EL (cell line): ENCODE results near the gene TMC5.

Source experiments
- DNase-seq: peaks from one replicate; pipeline ENCODE4 v3.0.0-alpha.2; 2016

TMC5 gene

DNA sequence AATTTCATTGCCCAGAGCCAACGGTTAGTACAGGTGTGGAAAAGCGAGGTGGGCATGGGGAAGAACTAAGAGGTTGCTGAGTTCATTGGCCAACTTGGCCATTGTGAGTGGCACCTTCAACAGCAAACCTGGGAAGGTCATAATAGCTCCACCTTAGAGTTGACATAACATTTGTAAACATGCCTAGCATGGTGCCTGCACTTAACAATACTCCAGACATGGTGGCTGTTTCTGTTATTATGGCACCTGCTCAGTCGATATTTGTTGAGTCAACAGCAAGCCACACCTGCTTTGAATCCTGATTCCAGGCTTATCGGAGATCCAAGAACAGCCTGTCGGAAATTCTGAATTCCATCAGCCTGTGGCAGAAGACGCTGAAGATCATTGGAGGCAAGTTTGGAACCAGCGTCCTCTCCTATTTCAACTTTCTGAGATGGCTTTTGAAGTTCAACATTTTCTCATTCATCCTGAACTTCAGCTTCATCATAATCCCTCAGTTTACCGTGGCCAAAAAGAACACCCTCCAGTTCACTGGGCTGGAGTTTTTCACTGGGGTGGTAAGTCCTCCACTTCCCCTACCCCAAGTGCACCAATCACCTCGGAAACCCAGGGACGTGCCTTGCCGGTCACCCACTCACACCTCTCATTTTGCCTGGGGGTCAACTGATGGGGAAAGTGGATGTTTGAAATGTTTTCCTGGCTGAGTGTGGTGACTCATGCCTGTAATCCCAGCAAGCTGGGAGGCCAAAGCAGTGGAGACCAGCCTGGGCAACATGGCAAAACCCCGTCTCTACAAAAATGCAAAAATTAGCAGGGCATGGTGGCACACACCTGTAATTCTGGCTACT, 46.0 kb downstream of the TMC5 start:
- DNase-seq: peak; percentile 68

DNA sequence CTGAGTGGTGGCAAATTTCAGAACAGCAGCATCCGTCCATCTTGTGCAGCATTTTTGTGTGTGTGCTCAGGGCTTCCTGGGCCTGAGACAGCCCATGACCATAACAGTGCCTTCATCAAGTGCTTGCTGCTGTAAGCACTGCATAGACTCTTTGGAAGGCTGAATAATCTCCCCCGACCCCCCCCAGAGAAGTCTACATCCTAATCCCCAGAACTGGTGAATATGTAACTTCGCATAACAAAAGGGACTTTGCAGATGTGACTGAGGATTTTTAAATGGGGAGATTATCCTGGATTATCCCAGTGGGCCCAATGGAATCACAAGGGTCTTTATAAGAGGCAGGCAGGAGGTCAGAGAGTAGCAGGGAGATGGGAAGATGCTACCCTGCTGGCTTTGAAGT, 50.6 kb downstream of the TMC5 start:
- no peak for DNase-seq

GRCh38 chr16:19472482-19472881, 54.8 kb downstream of the TMC5 start:
- DNase-seq: no peak

GRCh38 chr16:19474617-19475016, 56.9 kb downstream of the TMC5 start:
- DNase-seq: no peak

- DNase-seq: no peak
Observed at GRCh38 chr16:19478505-19478904, 60.8 kb downstream of the TMC5 start.

- DNase-seq: no peak
Observed at GRCh38 chr16:19479302-19479721, 61.6 kb downstream of the TMC5 start.

DNA sequence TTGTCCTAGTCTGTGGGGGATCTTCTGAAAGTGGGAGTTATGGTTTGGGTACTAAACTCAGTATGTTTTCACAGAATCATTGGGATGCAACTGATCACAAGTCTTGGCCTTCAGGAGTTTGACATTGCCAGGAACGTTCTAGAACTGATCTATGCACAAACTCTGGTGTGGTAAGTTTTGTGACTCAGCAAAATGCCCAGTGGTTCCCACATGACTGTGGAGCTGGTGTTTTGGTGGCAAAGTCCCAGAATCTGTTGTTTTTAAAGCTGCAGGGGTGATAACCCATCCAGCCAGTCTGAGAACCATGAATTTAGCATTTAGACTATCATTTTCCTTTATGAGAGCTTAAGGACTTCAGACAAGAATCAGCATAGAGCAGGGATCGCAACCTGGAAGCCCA, 63.6 kb downstream of the TMC5 start:
- no peak for DNase-seq

- no peak for DNase-seq
Observed at GRCh38 chr16:19481769-19482168, 64.1 kb downstream of the TMC5 start.

DNA sequence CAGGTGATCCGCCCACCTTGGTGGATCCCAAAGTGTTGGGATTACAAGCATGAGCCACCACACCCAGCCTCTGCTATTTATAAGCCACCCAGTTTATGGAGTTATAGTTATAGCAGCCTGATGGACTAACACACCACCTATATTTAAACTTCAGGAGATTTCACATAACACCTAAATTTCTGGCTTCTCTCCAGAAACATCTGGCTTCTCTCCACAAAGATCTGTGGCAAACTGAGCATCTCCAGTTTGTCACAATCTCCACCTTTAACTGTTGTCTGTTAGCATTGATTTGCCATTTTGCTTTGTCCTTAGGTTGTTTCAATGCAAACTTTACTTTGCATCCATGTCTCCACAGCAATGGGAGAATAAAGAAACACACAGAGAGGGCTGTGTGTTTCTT, 64.6 kb downstream of the TMC5 start:
- DNase-seq: no peak

GRCh38 chr16:19484096-19484495, 66.4 kb downstream of the TMC5 start:
- DNase-seq: no peak

DNA sequence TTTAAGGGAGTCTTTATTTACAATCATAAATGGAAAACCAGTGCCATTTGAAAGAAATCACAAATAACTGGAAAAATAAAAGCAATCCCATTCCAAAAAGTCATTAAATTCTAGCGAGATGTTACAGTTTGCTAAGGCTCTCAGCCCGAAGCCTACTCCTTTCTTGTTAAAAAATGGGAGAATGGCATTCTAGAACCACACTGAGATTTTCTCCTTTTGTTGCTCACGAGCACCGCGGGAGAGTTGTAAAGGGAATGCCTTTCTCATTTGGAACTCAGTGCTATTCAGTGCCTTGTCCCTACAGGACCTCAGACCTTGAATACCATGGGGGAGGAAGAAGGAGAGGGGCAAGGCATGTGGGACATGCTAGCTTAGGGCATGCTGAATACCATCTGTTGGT, 67.9 kb downstream of the TMC5 start:
- no peak for DNase-seq

DNA sequence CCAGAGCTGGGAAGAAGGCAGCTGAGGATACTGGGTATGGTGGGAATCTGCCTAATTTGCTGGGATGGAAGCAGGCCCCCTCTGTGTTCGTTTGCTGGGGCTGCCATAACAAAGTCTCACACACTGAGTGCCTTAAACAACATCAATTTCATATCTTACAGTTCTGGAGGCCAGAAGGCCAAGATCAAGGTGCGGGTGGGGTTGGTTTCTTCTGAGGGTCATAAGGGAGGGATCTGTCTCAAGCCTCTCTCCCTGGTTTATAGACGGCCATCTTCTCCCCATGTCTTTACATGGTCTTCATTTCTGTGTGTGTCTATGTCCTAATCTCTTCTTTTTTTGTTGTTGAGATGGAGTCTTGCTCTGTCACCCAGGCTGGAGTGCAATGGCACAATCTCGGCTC, 68.4 kb downstream of the TMC5 start:
- no peak for DNase-seq

DNA sequence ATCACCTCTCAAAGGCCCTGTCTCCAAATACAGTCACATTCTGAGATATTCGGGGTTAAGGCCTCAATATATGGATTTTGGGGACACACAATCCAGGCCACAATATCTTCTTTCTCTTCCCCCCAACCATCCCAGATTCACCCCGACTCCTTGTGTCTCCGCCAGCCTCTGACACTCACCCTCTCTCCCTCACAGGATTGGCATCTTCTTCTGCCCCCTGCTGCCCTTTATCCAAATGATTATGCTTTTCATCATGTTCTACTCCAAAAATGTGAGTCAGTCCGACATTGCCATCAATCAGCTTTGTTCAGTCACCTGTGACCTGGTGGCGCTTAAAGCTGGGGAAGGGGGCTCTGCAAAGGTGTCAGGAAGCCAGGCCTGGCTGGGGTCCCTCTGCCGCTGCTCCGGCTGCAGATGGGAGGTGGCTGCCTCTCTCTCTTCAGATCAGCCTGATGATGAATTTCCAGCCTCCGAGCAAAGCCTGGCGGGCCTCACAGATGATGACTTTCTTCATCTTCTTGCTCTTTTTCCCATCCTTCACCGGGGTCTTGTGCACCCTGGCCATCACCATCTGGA, 69.2 kb downstream of the TMC5 start:
- DNase-seq: no peak

DNA sequence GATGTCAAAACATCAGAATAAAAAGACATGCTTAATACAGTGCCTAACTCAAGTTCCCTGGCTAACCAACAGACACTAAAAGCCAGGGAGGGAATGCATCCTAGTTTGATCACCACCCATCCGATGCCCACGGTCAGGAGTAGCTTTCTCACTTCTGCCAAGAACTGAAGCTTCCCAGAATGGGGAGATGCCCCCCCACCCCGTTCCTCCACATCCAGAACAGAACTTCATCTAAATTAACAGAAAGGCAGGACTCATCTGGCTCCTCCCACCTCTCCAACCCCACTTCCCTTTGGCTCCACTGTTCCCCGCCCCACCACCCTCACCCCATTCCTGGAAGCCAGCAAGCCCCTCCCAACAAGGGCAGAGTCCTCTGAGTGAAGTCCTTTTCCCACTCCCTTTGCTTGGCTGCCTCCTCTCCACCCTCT, 70.5 kb downstream of the TMC5 start:
- no peak for DNase-seq

DNA sequence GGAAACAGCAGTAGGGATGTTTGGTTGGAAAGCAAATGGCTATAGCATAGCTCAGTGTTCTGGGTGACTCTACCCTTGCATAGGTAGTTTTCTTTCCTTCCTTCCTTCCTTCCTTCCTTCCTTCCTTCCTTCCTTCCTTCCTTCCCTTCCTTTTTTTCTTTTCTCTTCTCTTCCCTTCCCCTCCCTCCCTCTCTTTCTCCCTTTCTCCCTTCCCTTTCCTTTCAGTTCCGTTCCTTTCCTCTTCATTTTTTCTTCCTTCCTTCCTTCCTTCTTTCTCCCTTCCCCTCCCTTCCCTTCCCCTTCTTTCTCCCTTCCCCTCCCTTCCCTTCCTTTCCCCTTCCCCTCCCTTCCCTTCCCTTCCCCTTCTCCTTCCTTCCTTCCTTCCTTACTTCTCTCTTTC, 72.9 kb downstream of the TMC5 start:
- no peak for DNase-seq

DNA sequence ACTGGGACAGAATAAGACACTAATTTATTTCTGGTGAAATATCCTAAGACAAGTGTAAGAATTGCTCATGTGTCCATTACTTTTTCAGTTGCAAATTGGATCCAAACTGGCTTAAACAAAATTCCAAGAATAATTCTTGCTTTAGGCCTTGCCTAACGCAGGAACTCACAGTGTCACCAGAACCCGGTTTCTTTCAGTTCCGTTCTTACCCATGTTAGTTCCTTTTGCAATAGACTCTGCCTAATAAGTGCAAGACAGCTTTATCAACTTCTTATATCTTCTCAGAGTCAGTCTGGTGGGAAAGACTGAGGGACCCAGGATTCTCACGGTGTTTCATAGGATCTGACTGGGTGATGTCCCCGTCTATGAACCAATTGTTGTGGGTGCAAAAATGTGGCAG, 79.5 kb downstream of the TMC5 start:
- DNase-seq: no peak

DNA sequence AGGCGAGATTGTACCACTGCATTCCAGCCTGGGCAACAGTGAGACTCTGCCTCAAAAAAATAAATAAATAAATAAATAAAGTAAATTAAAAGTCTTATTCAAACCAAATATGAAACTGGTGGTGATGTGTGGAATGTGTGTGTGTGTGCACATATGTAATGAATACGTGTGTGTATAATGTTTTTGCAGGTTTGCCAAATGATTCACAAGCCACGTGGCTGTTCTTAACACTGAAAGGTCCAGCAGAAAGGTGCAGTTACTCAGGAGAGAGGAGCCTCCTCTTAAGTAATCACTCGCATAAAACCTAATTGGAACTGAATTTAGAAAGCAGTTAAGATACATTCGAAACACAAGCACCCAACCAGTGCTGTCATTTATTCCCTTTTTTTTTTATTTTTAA, 81.3 kb downstream of the TMC5 start:
- no peak for DNase-seq

GRCh38 chr16:19499481-19499880, 81.8 kb downstream of the TMC5 start:
- no peak for DNase-seq

- DNase-seq: peak; percentile 72
Observed at GRCh38 chr16:19502395-19503131, 84.9 kb downstream of the TMC5 start.

GRCh38 chr16:19503461-19504075, 85.9 kb downstream of the TMC5 start:
- no peak for DNase-seq

GRCh38 chr16:19505600-19506303, 88.1 kb downstream of the TMC5 start:
- DNase-seq: no peak

DNA sequence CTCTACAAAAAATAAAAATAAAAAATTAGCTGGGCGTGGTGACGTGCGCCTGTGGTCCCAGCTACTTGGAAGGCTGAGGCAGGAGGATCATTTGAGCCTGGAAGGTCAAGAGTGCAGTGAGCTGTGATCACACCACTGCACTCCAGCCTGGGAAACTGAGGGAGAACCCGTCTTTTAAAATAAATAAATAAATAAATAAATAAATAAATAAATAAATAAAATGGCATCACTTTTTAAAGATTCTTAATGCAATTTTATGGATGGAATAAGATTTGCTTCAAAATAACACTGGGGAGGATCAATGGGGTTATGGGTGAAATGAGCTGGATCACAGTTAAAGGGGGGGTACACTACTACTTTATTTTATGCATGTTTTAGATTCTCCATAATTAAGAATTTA, 89.3 kb downstream of the TMC5 start:
- no peak for DNase-seq

GRCh38 chr16:19507867-19508266, 90.2 kb downstream of the TMC5 start:
- DNase-seq: no peak
